Right lobe of liver (tissue), 6 donors: ENCODE data around the gene COL27A1. TPM values are rescaled to one million over a fixed set of nuclear protein-coding genes. Genes with fewer than 3 reads are reported as not detected.
A peak's percentile ranks its signal among the peaks of the same experiment; 100 is the strongest.

Experiments
- ATAC-seq, 4 donors: fragments of 200-7000 bp; cut with Tn5 transposase; one replicate each; pipeline ENCODE4 v1.9.1; 2020; ENCODE audit warnings: mild to moderate bottlenecking in 4 of 4, moderate library complexity in 4 of 4
- DNase-seq, 3 donors: peaks; one replicate each; pipeline ENCODE4 v3.0.0-alpha.2; 2020
- H3K27ac ChIP-seq, 3 donors: fragments of 200-600 bp; one replicate each; pipeline ENCODE4 v1.8.0; 2022
- H3K27me3 ChIP-seq, 2 donors: fragments of 200-600 bp; one replicate each; pipeline ENCODE4 v1.8.0; 2022
- H3K36me3 ChIP-seq, 4 donors: fragments of 200-600 bp; sonication (generic) in 1 of 4; one replicate each; pipeline versions ENCODE4 v1.5.1 to v1.8.0; 2017 to 2022; ENCODE audit warnings: control low read depth in 1 of 4
- H3K4me1 ChIP-seq, 4 donors: fragments of 200-600 bp; sonication (generic) in 1 of 4; one replicate each; pipeline versions ENCODE4 v1.5.1 to v1.8.0; 2017 to 2022; ENCODE audit warnings: control low read depth in 1 of 4
- H3K4me3 ChIP-seq, 3 donors: fragments of 200-600 bp; one replicate each; pipeline ENCODE4 v1.8.0; 2022
- H3K9me3 ChIP-seq, 4 donors: fragments of 200-600 bp; sonication (generic) in 1 of 4; one replicate each; pipeline versions ENCODE4 v1.5.1 to v1.8.0; 2017 to 2022; ENCODE audit warnings: control low read depth in 1 of 4
- POLR2A ChIP-seq: fragments of 450-650 bp; IDR thresholded peaks from one replicate; pipeline ENCODE4 v1.6.1; 2017; ENCODE audit warnings: antibody characterized with exemption, mild to moderate bottlenecking
- WGBS: methylation state at CpG from one replicate; pipeline ENCODE4 v1.1.6; 2018; ENCODE audit warnings: low coverage, low lambda C conversion rate; ENCODE audit not compliant: insufficient coverage; ENCODE audit errors: missing lambda C conversion rate; 5-methylcytosine and 5-hydroxymethylcytosine counted together
- intact Hi-C, 2 donors: fragments of 100-400 bp; cut with DNase I; formaldehyde crosslinking; loops; one replicate each; pipeline versions ENCODE4 v1.11.2 to v1.14.1; 2022
- total RNA-seq, 6 experiments: library from RNA; depleted of rRNA in 2 of 6; stranded (reverse); fragments of >200 nt in 2 of 6; fragmentation: NEBNext Ultra II Directional in 3 of 6; extraction: Animal tissue kit (Norgen Biotek cat#: 25700) in 3 of 6; gene quantifications; one replicate each; pipeline versions ENCODE4 v1.1.0 to v1.2.4, GENCODE V29; 2016 to 2023
- TF ChIP-seq, protein P1 (sequence below), 4 donors: fragments of 200-600 bp in 3 of 4; fragments of 450-650 bp in 1 of 4; IDR thresholded peaks; one replicate each; pipeline versions ENCODE4 v1.5.1 to v1.8.0; 2016 to 2022; ENCODE audit warnings: antibody characterized with exemption in 4 of 4, mild to moderate bottlenecking in 2 of 4
- donor health status: DM: no; HTN: yes; CAD: no.
- donor health status: DM: no; HTN: no; CAD: no.
- donor health status: DM: no; HTN: no; CAD: no.
- donor health status: DM: no; HTN: yes; CAD: no.
- donor health status: DM: no; HTN: yes; CAD: no.

The COL27A1 gene
- total RNA-seq, 6 experiments from 2014 or later, result 11.8 to 51.9 (median 29.3) TPM

- TF ChIP-seq, protein P1, sequence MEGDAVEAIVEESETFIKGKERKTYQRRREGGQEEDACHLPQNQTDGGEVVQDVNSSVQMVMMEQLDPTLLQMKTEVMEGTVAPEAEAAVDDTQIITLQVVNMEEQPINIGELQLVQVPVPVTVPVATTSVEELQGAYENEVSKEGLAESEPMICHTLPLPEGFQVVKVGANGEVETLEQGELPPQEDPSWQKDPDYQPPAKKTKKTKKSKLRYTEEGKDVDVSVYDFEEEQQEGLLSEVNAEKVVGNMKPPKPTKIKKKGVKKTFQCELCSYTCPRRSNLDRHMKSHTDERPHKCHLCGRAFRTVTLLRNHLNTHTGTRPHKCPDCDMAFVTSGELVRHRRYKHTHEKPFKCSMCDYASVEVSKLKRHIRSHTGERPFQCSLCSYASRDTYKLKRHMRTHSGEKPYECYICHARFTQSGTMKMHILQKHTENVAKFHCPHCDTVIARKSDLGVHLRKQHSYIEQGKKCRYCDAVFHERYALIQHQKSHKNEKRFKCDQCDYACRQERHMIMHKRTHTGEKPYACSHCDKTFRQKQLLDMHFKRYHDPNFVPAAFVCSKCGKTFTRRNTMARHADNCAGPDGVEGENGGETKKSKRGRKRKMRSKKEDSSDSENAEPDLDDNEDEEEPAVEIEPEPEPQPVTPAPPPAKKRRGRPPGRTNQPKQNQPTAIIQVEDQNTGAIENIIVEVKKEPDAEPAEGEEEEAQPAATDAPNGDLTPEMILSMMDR (IDR thresholded peaks at IDR 0.05), result no peak
- TF ChIP-seq POLR2A, result no peak
- H3K27me3 ChIP-seq, result no peaks in the 10 kb centered on the region
- no peak for ATAC-seq
- DNase-seq, result no peak
- H3K27ac ChIP-seq, result no peak overlapping the region
- no peaks in the 10 kb centered on the region for H3K9me3 ChIP-seq
- WGBS, result 68% methylated on average over 7 of the region's 10 CpGs
- intact Hi-C loops, result no loop called here
- H3K4me3 ChIP-seq, result no peak overlapping the region
- no peaks in the 10 kb centered on the region for H3K36me3 ChIP-seq
- peaks cover 0 to 7% (median 3%) of the 10 kb centered on the region in 4 donors for H3K4me1 ChIP-seq
These were observed 66.5 kb downstream of the COL27A1 start for GRCh38 chr9:114221706-114222465.

DNA sequence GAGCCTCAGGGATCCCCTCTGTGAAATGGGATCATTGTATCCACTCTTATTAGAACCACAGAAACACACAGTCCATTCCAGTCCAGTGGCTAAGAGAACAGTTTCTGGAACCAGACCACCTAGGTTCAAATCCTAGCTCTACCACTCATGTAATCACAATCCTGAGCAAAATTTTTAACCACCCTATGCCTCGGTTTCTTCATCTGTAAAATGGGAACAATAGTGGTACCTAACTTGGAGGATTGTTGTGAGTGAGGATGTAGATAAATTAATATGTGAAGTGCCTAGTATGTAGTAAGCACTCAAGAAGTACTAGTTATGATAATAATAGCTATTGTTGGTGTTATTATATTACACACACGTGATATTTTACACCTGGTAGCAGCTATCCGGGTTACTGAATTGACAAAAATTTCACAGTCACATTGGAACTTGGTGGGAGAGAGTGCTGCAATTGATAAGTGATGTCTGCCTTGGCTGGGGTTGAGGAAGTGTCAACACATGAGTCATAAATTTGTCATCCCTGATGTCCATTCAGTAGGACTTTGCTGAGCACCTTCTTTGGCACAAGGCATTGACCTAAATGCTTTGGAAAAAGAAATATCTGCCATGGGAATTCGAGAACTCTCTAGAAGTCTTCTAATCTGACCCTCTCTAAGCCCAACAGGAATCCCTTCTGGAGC is 68.4 kb downstream of the COL27A1 start:
- H3K36me3 ChIP-seq, result no peaks in the 10 kb centered on the region
- TF ChIP-seq, protein P1 (IDR thresholded peaks at IDR 0.05), result no peak
- TF ChIP-seq POLR2A, result no peak

GRCh38 chr9:114224247-114224610 is 68.9 kb downstream of the COL27A1 start:
- intact Hi-C loops, result no loop called here
- peak overlapping the region; percentile 52 to 82 (median 69) for H3K27ac ChIP-seq
- 54% methylated on average over 3 of the region's 3 CpGs for WGBS

More for the DNA sequence above, 68.4 kb downstream of the COL27A1 start:
- no peak overlapping the region for H3K4me3 ChIP-seq
- peaks cover 0 to 7% (median 3%) of the 10 kb centered on the region in 4 donors for H3K4me1 ChIP-seq
- peak overlapping the region; percentile 52 to 82 (median 69) for H3K27ac ChIP-seq
- H3K27me3 ChIP-seq, result no peaks in the 10 kb centered on the region
- intact Hi-C loops, result no loop called here
- no peak for DNase-seq
- WGBS, result 47% methylated on average over 4 of the region's 4 CpGs
- no peaks in the 10 kb centered on the region for H3K9me3 ChIP-seq
- ATAC-seq, result peak; percentile 82 to 93 (median 88)

DNA sequence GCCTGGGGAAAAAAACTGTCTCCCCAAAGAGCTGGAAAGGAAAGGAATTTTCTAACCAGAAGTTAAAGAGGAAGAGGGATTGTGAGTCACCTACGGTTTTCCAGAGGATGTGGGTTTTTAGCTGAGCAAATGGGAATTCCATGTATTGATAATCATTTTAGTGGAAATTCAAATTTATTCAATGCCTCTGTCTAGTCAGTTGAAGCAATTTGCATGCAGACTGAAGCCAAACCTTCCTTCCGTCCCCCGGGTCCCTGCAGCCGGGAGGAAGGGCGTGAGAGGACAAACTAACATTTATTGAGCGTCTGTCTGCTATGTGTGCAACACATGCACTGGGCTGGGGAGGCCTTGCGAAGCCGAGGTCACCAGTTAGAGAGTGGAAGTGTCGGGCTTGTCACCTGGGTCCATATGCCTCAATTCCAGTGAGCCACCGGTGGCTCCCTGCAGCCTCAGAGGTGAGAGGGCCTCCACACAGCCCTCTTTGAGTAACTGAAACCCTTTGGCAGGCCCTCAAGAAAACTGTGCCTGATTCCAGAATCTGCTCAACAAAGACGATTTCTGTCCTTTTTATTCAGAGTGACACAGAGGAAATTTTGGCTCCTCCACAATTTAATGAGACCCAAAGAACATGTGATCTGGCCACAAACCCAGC is 70.3 kb downstream of the COL27A1 start:
- H3K9me3 ChIP-seq, result no peaks in the 10 kb centered on the region
- H3K36me3 ChIP-seq, result no peaks in the 10 kb centered on the region
- TF ChIP-seq, protein P1 (IDR thresholded peaks at IDR 0.05), result no peak
- 77% methylated on average over 4 of the region's 11 CpGs for WGBS
- H3K4me3 ChIP-seq, result no peak overlapping the region
- peaks cover 0 to 7% (median 3%) of the 10 kb centered on the region in 4 donors for H3K4me1 ChIP-seq
- no peak for ATAC-seq
- intact Hi-C loops, result no loop called here
- DNase-seq, result no peak
- no peaks in the 10 kb centered on the region for H3K27me3 ChIP-seq
- H3K27ac ChIP-seq, result no peak overlapping the region

More at GRCh38 chr9:114224247-114224610, 68.9 kb downstream of the COL27A1 start:
- no peaks in the 10 kb centered on the region for H3K36me3 ChIP-seq
- H3K27me3 ChIP-seq, result no peaks in the 10 kb centered on the region
- DNase-seq (no peak), ATAC-seq (peak; percentile 70 to 87 (median 84))
- peaks cover 0 to 7% (median 3%) of the 10 kb centered on the region in 4 donors for H3K4me1 ChIP-seq
- no peaks in the 10 kb centered on the region for H3K9me3 ChIP-seq
- no peak for TF ChIP-seq POLR2A
- TF ChIP-seq, protein P1 (IDR thresholded peaks at IDR 0.05), result no peak
- H3K4me3 ChIP-seq, result no peak overlapping the region
